MM.1S (cell line): ENCODE data around the gene TFAP2B.

ENCODE experiments used
- CTCF ChIP-seq: fragments of 300-600 bp; sonication (generic); IDR thresholded peaks from 2 replicates; pipeline ENCODE4 v1.5.1; 2016; ENCODE audit warnings: antibody characterized with exemption, low read length, mixed read lengths
- EZH2 ChIP-seq: fragments of 300-600 bp; sonication (generic); optimal IDR thresholded peaks from 2 replicates; pipeline ENCODE3; 2017; ENCODE audit warnings: low read depth, mild to moderate bottlenecking, antibody characterized with exemption, low read length, mixed read lengths
- EZH2phosphoT487 ChIP-seq: fragments of 300-600 bp; sonication (generic); IDR thresholded peaks from 2 replicates; pipeline ENCODE4 v1.6.1; 2018; ENCODE audit warnings: antibody characterized with exemption, low read length

DNA sequence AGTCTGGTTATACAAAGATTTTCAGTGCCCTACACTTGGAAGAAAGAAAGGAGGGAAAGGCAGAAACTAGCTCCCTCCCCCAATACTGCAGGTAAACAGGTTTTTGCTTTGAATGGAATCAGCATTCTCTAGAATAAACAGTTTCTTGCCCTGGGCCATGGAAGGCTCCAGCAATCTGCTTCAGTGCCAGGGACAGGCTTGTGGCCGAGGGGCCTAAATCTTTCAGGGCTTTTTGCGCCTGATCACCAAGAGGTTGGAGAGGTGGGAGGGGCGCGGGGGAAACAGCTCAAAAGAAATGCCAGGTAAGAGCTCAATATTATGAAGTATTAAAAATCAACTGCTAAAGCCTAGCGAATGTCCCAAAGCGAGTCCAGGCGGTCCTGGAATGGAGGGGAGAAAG lies 23.8 kb downstream of the TFAP2B start:
- TF ChIP-seq CTCF, result no peak
- TF ChIP-seq EZH2phosphoT487, result no peak
- TF ChIP-seq EZH2, result no peak
